ENCODE data around the gene FOXQ1. TPM values are rescaled to one million over a fixed set of nuclear protein-coding genes. Genes with fewer than 3 reads are reported as not detected.

The FOXQ1 gene, protein sequence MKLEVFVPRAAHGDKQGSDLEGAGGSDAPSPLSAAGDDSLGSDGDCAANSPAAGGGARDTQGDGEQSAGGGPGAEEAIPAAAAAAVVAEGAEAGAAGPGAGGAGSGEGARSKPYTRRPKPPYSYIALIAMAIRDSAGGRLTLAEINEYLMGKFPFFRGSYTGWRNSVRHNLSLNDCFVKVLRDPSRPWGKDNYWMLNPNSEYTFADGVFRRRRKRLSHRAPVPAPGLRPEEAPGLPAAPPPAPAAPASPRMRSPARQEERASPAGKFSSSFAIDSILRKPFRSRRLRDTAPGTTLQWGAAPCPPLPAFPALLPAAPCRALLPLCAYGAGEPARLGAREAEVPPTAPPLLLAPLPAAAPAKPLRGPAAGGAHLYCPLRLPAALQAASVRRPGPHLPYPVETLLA
- 10 to 100 TPM in 1 of 3 donors, 1 to 10 TPM in 2; 8.1 to 10.9 (median 10.0) TPM for polyA plus RNA-seq (ENCODE audit: insufficient read length in 3 of 3)

DNA sequence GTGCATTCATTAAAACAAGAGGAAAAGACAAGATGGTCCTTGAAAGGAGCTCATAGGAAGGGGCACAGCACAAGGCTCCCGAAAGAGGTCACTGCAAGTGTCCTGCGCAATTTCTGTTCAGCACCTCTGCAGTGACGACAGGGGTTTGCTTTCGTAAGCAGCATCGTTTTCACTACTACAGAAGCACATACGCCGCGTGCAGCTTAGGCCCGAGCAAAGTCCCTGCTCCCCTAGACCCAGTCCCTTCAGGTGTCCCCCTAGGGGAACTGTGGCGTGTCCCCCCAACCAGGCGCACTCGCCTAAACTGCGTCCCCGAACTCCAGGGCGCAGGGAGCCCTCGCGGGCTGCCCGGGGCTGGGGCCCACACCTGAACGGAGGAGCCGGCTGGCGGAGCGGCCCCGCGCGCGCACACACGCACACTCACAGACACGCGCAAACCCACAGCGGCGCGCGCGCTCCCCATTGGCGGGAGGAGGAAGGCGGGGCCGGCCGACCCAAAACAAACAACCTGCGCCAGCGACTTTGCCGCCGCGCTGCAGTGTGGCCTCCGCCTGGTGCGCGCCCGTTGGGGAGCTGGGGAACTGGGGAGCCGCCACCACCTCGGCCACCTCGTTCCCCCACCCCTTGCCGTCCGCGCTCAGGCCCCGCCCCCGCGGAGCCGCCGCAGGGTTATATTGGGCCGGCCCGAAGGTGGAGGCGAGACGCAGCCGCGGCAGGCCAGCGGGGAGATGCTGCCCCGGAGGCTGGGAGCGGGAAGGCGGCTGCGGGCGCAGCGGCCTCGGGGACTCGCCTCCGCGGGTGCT lies at the start of gene FOXQ1:
FOXQ1 (plus strand) TSS at position 699 of the 803 bp plus-strand sequence. CDS start 607 bp downstream, outside the sequence.
- DNase-seq (ENCODE audit: low read depth in 3 of 3, low spot score in 2 of 3) = no peak

DNA sequence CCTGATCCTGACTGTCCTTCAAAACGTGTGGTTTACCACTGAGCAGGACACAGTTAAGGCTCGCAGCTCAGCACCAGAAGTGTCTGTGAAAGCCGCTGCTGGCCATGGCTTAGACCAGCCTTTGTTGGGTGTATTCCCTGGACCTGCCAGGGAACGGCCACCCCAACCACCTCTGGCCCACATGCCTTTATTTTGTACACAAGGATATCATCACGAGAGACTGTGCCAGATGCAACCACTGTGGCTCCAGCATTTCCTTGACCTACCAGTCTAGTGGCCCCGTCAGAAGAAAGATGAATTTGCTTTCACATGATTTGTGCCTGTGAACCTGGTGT lies 49.2 kb upstream of the FOXQ1 start:
- DNase-seq (ENCODE audit: low read depth in 3 of 3, low spot score in 2 of 3) = no peak

DNA sequence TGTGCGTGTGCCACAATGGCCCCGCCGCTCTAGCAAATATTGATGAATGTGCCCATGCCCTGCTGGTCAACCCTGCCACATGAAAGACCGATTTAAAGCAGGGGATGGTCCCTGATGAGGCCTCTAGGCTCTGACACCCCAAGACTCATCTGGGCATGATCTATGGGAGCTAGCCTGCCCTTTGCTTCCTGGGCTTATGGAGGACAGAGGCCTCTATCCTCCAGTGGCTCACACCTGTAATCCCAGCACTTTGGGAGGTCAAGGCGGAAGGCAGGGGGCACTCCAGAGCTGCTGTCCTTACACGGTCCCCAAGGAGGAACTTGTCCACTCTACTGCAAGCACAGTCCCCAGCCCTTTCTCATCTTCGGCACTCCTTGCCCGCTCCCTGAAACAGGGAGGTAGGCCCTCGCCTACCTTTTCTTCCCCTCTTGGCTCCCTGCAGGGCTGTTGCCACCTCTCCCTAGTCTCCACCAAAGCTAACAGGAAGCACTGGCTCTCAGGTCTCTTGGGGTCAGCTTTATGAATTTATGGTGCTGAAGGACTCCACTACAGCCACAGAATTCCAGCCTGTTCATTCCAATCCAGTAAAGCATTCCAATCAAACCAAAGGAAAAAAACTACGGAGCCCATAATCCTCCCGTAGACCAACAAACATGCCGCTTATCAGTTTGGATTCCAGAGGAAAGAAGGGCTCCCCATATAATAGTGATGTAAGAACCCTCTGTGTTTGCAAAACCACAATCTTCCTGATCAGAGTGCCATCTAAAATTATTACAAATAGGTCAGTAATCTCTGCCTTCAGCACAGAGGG lies 48.7 kb upstream of the FOXQ1 start:
- no peak for DNase-seq (ENCODE audit: low read depth in 3 of 3, low spot score in 2 of 3)

DNA sequence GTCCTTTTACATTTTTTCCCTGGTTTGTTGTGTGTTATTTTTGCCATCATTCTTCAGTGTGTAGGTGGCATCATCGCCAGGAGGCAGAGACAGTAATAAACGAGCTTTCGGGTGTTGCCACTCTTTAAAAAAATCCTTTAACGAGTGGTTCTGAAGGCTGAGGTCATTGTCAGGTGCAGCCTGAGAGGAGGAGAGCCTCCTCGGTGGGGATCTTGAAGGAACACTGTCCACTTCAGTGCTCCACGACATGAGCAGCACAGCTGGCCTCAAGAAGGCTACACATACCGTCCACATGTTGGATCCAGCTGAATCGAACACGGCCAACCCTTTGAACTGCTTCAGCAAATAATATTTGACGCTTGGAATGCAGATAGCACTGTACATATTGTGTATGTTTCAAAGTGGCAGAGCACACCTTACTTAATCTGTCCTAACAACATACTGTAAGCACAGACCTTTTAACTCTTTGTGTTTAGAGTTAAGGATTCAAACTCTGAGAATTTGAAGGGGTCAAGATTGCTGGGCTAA lies 48.0 kb upstream of the FOXQ1 start:
- DNase-seq (ENCODE audit: low read depth in 3 of 3, low spot score in 2 of 3) = no peak

DNA sequence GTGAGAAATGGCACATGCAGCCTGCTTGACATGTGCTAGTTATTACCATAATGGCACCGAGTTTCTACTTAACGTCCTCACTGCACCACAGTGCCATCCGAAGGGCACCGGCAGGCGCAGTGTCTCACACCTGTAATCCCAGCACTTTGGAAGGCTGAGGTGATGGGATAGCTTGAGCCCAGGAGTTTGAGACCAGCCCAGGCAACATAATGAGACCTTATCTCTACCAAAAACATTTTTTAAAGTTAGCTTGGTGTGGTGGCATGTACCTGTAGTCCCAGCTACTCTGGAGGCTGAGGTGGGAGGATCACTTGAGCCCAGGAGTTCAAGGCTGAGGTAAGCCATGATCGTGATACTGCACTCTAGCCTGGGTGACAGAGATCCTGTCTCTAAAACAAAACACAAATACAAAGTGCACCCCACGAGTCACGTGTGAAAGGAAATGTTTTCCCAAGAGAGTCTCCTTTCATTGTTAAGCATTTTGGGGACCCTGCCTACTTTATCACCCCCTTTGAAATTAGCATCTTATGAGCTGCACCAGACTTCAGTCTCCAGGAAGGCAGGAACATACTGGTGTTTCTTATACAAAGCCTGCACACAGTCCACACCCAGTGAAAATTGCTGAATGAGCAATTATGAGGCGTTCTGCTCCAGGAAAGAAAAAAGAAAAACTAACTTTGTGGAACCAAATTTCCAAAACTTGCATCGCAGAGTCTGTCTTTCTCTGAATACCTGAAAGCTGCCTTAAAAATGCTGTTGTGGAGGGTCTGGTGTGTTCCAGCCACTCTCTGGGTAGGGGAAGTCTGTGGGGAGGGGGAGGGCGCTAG lies 47.1 kb upstream of the FOXQ1 start:
- no peak for DNase-seq (ENCODE audit: low read depth in 3 of 3, low spot score in 2 of 3)

DNA sequence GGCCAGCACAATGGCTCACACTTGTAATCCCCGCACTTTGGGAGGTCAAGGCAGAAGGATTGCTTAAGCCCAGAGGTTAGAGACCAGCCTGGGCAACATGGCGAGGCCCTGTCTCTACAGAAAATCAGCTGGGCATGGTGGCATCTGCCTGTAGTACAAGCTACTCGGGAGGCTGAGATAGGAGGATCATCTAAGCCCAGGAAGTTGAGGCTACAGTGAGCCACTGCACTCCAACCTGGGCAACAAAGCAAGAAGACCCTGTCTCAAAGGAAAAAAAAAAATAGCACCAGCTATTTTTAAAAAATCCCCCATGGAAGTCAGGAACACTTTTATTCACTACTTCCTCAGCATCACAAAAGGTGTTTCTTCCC lies 45.2 kb upstream of the FOXQ1 start:
- no peak for DNase-seq (ENCODE audit: low read depth in 3 of 3, low spot score in 2 of 3)

DNA sequence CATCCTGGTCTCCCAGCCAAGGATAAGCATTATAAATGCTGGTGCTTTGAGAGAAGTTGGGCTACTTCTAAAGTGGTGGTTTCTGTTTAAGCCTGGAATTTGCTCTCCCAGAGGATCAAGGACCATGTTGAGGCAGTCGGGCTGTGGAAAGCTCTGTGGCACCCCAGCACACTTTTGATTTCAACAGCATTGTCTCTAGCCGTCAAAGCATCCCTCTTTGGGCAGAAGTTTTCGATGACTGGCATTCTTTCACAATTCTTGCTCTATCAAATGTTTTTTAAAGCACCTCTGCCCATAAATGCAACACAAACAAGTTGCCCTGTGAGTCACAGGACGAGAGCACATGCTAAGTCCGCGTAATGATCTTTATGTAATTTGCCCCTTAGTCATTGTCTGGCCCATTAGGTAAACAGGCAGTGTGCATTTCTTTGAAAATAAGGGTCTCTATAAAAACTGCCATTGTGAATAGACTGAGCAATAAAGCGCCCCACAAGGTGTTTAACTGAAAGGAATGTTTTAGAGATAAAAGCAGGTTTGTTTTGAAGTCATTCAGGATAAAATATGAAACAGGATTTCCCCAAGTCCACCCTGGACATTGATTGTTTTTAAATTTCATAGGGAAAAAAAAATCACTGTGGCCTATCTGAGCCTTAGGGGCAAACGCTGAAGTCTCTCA lies 44.7 kb upstream of the FOXQ1 start:
- no peak for DNase-seq (ENCODE audit: low read depth in 3 of 3, low spot score in 2 of 3)

DNA sequence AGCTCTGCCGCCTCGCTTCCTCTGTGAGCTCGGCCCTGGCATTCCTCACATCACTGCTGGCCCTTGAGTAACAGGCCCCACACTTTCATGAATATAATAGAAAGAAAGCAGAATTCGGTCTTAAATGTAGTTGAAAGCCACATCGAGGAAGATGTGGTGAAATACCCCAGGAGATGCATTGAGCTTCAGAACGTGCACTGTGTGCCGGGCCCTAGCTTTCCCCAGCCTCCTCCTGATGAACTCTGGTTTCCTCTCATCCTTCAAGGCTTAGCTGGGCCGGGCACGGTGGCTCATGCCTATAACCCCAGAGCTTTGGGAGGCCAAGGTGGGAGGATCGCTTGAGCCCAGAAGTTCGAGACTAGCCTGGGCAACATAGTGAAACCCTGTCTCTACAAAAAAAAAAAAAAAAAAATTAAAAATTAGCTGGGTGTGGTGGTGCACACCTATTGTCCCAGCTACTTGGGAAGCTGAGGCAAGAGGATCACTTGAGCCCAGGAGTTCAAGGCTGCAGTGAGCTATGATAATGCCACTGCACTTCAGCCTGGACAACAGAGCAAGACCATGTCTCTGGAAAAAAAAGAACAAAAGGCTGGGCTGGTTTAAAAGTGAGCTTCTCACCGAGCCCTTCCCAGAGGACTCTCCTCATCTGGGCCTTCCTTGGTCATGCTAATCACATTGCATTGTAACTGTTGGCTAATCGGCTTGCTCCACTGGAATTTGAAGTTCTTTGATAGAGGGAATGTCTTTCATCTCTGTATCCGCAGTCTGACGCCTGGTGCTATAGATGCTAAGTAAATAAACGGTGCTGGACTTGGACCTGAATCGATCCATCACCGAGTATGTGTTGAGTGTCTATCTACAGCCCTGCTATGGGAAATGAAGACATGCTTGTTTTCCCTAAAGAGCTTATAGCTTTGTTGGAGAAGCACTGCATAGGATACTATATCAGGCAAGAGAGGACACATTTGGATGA lies 43.8 kb upstream of the FOXQ1 start:
- no peak for DNase-seq (ENCODE audit: low read depth in 3 of 3, low spot score in 2 of 3)

DNA sequence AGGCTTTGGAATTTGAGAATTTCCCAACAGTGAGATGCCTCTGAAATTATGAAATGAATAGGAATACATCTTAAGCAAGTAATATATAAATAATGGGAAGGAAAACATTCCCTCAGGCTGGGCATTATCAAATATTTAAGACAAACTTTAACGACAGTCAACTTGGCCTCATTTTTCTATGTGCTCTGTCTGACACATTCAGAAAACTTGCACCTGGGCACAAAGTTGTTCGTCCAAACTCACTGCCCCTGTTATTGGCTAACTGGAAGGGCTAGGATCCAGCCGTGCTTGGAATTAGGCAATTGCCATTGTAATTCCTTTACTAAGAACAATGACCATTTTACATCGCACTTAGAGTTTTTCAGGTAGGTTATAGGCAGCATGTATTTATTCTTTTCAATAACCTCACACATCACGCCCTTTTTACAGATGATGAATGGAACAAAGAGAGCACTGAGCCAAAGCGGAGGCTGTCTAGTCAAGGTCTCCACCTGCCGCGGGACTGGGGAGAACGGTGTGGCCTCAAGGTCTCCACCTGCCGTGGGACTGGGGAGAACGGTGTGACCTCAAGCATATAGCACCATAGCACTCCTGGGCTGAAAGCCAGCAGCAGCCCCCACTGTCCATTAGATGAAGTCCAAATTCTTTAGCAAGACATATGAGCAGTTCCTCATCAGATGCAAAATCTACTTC lies 40.7 kb upstream of the FOXQ1 start:
- DNase-seq (ENCODE audit: low read depth in 3 of 3, low spot score in 2 of 3) = no peak

DNA sequence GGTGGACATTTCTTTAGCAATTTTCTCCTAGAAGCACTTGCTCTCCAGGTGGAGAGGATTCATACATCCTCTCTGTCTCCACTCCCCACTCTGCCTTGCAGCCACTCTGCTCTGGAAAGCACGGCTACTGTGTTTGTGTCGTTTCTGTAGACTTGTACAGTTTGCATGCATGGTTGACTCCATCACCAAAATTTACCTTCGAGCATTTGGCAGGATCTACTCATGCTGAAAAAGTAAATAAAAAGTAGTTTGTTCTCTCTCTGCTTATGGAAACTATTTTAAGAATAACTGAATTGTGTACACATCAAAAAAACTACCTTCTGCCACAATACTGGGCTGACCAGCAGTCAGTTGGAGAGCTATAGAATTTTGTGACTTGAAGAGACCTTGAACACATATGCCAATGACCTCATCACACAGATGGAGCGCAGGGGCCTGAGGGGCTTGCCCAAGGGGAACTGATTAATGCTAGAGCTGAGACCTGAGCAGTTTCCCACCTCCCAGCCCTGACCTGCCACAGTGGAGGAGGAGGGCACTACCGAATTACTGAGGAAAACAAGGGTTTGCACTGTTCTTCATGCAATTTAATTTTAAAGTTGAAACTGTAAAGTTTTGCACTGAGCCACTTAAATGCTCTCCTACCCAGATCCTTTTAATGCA lies 33.7 kb upstream of the FOXQ1 start:
- no peak for DNase-seq (ENCODE audit: low read depth in 3 of 3, low spot score in 2 of 3)

DNA sequence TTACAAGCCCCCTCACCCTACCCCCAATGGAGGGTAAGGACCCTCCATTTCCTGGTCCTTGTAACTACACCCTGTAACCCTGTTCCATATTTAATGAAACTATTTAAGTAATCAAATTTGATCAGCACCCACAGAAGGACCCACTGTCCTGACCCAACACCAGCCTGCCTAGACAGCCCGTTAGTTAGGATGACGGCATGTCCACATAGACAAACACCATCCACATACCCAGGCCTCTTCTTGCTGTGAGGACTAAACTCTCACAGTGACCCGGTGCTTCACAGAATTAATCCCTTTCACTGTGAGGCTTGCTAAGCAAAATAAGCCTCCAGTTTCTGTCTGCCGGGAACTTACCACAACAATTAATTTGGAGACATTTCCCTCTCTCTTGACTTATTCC lies 32.8 kb upstream of the FOXQ1 start:
- no peak for DNase-seq (ENCODE audit: low read depth in 3 of 3, low spot score in 2 of 3)

DNA sequence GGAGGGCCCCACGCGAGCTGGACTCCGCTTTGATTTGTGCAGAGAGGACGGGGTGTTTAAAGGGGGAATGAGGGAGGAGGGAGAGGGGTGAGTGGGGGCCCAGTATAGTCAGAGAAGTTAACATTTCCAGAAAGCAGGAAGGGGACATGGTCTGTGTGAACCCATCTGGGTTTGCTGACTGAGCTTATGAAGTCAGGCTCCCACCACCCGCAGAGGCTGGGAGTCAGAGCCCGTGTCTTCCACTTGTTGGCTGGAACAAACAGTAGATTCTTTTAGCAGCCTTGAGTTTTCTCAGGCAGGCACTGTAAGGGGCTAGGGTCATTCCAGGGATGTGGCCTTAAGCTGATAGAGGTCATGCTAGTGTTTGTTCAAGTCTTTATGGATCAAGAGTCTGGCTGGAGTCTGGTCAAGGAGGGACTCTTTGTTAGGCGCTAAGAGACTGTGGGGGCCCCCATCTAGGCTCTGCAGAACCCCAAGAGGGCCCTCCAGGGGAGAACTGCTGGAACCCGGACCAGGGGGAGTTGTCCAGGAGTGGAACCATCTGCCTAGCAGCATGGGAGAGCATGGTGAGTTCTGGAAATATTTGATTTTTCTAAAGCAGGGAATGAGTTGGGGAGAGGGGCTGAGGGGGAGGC lies 31.1 kb upstream of the FOXQ1 start:
- no peak for DNase-seq (ENCODE audit: low read depth in 3 of 3, low spot score in 2 of 3)

DNA sequence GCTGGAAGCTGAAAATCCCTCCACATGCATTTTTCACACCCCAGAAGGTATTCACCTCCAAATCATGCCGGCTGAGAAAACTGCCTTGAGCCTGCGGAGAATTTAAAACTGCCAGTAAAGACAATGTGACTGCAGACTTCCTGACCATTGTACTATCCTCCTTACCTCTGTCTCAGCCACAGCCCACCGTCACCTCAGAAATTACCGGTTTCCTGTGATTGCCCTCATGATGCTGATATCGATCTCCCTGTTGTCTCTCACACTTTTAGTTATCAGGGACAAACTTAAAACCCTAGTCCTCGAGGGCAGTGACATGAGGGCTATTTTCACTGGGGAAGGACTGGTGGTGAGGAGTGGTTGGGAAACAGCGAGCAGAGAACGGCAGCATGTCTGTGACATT lies 30.2 kb upstream of the FOXQ1 start:
- no peak for DNase-seq (ENCODE audit: low read depth in 3 of 3, low spot score in 2 of 3)

DNA sequence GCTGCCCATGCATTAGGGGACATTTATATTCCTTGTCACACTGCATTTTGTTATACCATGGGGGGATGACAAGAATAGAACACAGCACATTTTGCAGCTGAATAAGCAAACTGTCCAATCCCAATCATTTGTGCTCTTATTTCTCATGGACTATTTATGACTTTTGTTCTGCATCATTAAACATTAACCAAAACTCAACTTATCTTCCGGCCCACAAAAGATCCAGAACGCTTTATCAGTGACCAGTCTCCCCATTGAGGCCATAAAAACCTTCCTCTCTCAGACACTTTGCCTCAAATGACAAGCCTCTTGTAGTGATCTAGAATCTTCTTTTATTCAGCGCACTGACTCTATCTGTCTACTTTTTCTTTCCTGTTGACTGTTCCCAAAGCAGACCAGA lies 28.4 kb upstream of the FOXQ1 start:
- no peak for DNase-seq (ENCODE audit: low read depth in 3 of 3, low spot score in 2 of 3)

DNA sequence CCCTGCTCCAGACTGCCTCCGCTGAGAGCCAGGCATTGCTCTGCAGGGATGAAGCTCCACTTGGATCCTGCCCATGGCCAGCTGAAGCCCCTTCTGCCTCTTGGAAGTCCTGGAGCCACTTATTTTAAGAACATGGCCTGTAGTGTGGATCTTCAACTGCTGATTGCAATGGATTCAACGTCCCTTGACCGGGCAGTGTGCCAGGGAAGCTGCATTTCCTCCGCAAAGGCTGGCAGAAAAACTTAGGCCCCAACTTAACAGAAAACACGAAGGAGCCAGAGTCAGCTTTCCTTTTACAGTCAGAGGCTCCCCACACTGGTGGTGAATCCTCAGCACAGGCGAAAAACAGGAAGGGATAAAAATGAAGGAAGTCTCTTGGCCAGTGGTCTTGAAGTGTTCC lies 26.3 kb upstream of the FOXQ1 start:
- no peak for DNase-seq (ENCODE audit: low read depth in 3 of 3, low spot score in 2 of 3)

DNA sequence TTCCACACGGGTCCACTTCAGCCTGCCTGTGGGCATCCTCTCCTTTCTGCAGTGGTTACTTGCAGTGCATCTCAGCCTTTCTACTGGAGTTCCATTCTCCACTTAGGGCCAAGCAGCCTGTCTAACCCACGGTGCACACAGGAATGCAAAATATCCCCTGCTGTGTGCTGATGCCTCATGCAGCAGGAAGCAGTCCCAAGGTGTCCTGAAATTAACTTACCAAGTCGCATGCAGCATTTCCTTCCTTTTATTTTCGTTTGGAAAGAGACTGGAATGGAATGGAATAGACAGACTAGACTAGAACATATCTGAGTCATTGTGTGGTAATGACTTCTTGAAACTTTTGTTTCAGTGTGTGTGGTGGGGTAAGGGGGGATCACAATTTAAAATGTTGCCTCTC lies 25.9 kb upstream of the FOXQ1 start:
- no peak for DNase-seq (ENCODE audit: low read depth in 3 of 3, low spot score in 2 of 3)

DNA sequence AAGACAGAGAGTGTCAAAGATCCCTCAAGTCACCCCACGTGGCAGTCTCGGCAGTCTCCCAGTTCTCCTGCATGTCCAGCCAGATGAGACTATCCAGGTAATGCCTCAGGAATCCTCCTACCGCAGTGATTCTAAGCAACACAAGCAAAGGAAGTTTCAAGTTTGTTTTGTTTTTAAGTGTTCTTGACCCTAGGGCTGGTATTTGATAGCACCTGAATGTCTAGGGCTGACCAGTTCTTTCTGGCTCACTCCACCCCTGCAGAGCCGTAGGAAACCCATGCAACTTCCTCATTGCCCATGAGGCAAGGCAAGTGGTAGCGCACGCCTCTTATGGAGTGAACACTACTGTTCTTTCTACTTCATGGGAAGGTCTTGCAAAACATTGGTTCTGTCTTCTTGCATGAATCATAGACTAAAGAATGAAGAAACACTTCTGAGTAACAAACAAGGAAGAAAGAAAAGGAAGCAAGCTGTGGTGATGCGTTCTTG lies 24.8 kb upstream of the FOXQ1 start:
- DNase-seq (ENCODE audit: low read depth in 3 of 3, low spot score in 2 of 3) = no peak

Measured in right renal cortex interstitium (tissue), 3 donors.